Measurements from ENCODE around the gene SLC17A6. TPM values are rescaled to one million over a fixed set of nuclear protein-coding genes. Genes with fewer than 3 reads are reported as not detected.

Gene SLC17A6
- total and polyA plus RNA-seq, 4 experiments from 2014 or later = not detected

GRCh38 chr11:22389526-22390282 is 51.5 kb downstream of the SLC17A6 start:
- intact Hi-C loops (cut with micrococcal nuclease) = no loop called here
- no peak for DNase-seq
- no peaks in the 10 kb centered on the region for H3K36me3 Mint-ChIP-seq
- H3K9me3 Mint-ChIP-seq = no peaks in the 10 kb centered on the region
- CTCF ChIA-PET (ENCODE audit: partially characterized antibody) = no interaction called here
- Histone ChIP-seq H3K27ac (ENCODE audit: low read depth, low read length) (no peak overlapping the region), H3K4me1 (ENCODE audit: insufficient read depth, low read length) (no peaks in the 10 kb centered on the region), H3K9me3 (ENCODE audit: control insufficient read depth in 1 of 2, low read length in 2 of 2) (no peaks in the 10 kb centered on the region), H3K36me3 (ENCODE audit: insufficient read depth, low read length) (no peaks in the 10 kb centered on the region), H3K4me3 (ENCODE audit: low read length in 2 of 2) (no peak overlapping the region), H3K27me3 (ENCODE audit: insufficient read depth, low read length) (no peaks in the 10 kb centered on the region)
- POLR2A ChIA-PET (ENCODE audit: partially characterized antibody) = no interaction called here
- no peak overlapping the region for H3K4me3 Mint-ChIP-seq
- H3K4me1 Mint-ChIP-seq = no peaks in the 10 kb centered on the region
- no peak overlapping the region for H3K27ac Mint-ChIP-seq
- H3K27me3 Mint-ChIP-seq = peaks cover 0 to 3% of the 10 kb centered on the region in 2 donors

GRCh38 chr11:22390283-22390655 is 52.1 kb downstream of the SLC17A6 start:
- H3K9me3 ChIP-seq (ENCODE audit: control insufficient read depth in 1 of 2, low read length in 2 of 2) = no peaks in the 10 kb centered on the region
- Mint-ChIP-seq H3K36me3 (no peaks in the 10 kb centered on the region), H3K4me3 (no peak overlapping the region), H3K27me3 (peaks cover 0 to 3% of the 10 kb centered on the region in 2 donors), H3K4me1 (no peaks in the 10 kb centered on the region), H3K9me3 (no peaks in the 10 kb centered on the region), H3K27ac (no peak overlapping the region)
- intact Hi-C loops (cut with micrococcal nuclease) = no loop called here
- no peaks in the 10 kb centered on the region for H3K27me3 ChIP-seq (ENCODE audit: insufficient read depth, low read length)
- no peaks in the 10 kb centered on the region for H3K36me3 ChIP-seq (ENCODE audit: insufficient read depth, low read length)
- no peak overlapping the region for H3K27ac ChIP-seq (ENCODE audit: low read depth, low read length)
- H3K4me1 ChIP-seq (ENCODE audit: insufficient read depth, low read length) = no peaks in the 10 kb centered on the region
- no peak for DNase-seq
- ChIA-PET CTCF (ENCODE audit: partially characterized antibody) (no interaction called here), POLR2A (ENCODE audit: partially characterized antibody) (no interaction called here)
- no peak overlapping the region for H3K4me3 ChIP-seq (ENCODE audit: low read length in 2 of 2)

DNA sequence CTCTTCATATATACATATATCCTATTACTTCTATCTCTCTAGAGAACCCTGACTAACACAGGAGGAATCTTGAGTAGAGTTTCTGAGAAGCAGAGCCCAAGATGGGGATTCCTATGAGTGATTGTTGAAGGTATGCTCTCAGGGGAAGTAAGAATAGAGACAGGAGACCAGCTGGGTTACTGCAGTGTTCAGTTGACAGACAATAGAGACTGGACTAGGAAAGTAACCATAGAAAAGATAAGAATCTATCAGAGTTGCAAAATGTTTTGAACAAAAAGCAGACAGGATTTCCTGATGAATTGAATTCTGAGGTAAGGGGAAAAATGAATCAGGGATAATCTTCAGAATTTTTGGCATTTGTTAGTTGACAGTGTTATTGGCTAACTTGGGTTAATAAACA is 54.4 kb downstream of the SLC17A6 start:
- Histone ChIP-seq H3K27ac (ENCODE audit: low read depth, low read length) (no peak overlapping the region), H3K4me3 (ENCODE audit: low read length in 2 of 2) (no peak overlapping the region), H3K9me3 (ENCODE audit: control insufficient read depth in 1 of 2, low read length in 2 of 2) (no peaks in the 10 kb centered on the region), H3K4me1 (ENCODE audit: insufficient read depth, low read length) (no peaks in the 10 kb centered on the region), H3K27me3 (ENCODE audit: insufficient read depth, low read length) (no peaks in the 10 kb centered on the region), H3K36me3 (ENCODE audit: insufficient read depth, low read length) (no peaks in the 10 kb centered on the region)
- Mint-ChIP-seq H3K36me3 (no peaks in the 10 kb centered on the region), H3K4me3 (no peak overlapping the region), H3K27me3 (peaks cover 0 to 2% of the 10 kb centered on the region in 2 donors), H3K9me3 (no peaks in the 10 kb centered on the region), H3K4me1 (no peaks in the 10 kb centered on the region), H3K27ac (no peak overlapping the region)
- no peak for DNase-seq
- intact Hi-C loops (cut with micrococcal nuclease) = no loop called here
- CTCF ChIA-PET (ENCODE audit: partially characterized antibody) = no interaction called here
- POLR2A ChIA-PET (ENCODE audit: partially characterized antibody) = no interaction called here

GRCh38 chr11:22405377-22405776 is 67.2 kb downstream of the SLC17A6 start:
- no peak for DNase-seq
- no peak overlapping the region for H3K4me3 ChIP-seq (ENCODE audit: low read length in 2 of 2)
- Mint-ChIP-seq H3K27me3 (no peaks in the 10 kb centered on the region), H3K9me3 (no peaks in the 10 kb centered on the region), H3K4me1 (no peaks in the 10 kb centered on the region), H3K36me3 (no peaks in the 10 kb centered on the region), H3K27ac (no peak overlapping the region), H3K4me3 (no peak overlapping the region)
- H3K4me1 ChIP-seq (ENCODE audit: insufficient read depth, low read length) = no peaks in the 10 kb centered on the region
- intact Hi-C loops (cut with micrococcal nuclease) = no loop called here
- no peak overlapping the region for H3K27ac ChIP-seq (ENCODE audit: low read depth, low read length)
- POLR2A ChIA-PET (ENCODE audit: partially characterized antibody) = no interaction called here
- no peaks in the 10 kb centered on the region for H3K27me3 ChIP-seq (ENCODE audit: insufficient read depth, low read length)
- CTCF ChIA-PET (ENCODE audit: partially characterized antibody) = no interaction called here
- H3K9me3 ChIP-seq (ENCODE audit: control insufficient read depth in 1 of 2, low read length in 2 of 2) = no peaks in the 10 kb centered on the region
- no peaks in the 10 kb centered on the region for H3K36me3 ChIP-seq (ENCODE audit: insufficient read depth, low read length)

DNA sequence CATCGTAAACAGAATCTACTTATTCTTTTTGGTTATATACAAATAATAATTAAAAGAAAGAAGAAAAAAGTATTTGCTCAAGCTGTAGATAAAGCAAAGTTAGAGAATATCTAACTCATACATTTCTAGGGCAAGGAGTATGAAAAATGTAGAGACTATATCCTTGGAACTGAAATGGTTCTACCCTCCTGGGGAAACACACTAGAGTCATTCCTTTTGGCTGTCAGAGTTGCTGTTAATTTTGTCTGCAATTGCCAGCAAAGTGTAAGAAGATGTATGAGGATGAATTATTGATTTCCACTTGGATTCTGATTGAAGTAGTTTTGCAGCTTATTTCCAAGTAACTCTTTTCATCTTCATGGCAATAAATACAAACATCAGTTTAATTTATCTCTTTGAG is 69.1 kb downstream of the SLC17A6 start:
- Mint-ChIP-seq H3K4me3 (no peak overlapping the region), H3K9me3 (no peaks in the 10 kb centered on the region), H3K27me3 (no peaks in the 10 kb centered on the region), H3K4me1 (no peaks in the 10 kb centered on the region), H3K27ac (no peak overlapping the region), H3K36me3 (no peaks in the 10 kb centered on the region)
- POLR2A ChIA-PET (ENCODE audit: partially characterized antibody) = no interaction called here
- Histone ChIP-seq H3K27me3 (ENCODE audit: insufficient read depth, low read length) (no peaks in the 10 kb centered on the region), H3K9me3 (ENCODE audit: control insufficient read depth in 1 of 2, low read length in 2 of 2) (no peaks in the 10 kb centered on the region), H3K27ac (ENCODE audit: low read depth, low read length) (no peak overlapping the region), H3K4me3 (ENCODE audit: low read length in 2 of 2) (no peak overlapping the region), H3K4me1 (ENCODE audit: insufficient read depth, low read length) (no peaks in the 10 kb centered on the region), H3K36me3 (ENCODE audit: insufficient read depth, low read length) (no peaks in the 10 kb centered on the region)
- CTCF ChIA-PET (ENCODE audit: partially characterized antibody) = interaction anchor here (0.6 kb wide), 1 partner anchor 373 kb away, joined by 3 read pairs; no protein-coding TSS in a partner anchor
- no peak for DNase-seq
- intact Hi-C loops (cut with micrococcal nuclease) = no loop called here

GRCh38 chr11:22407921-22408320 is 69.7 kb downstream of the SLC17A6 start:
- no peak overlapping the region for H3K27ac Mint-ChIP-seq
- H3K36me3 ChIP-seq (ENCODE audit: insufficient read depth, low read length) = no peaks in the 10 kb centered on the region
- no peaks in the 10 kb centered on the region for H3K27me3 ChIP-seq (ENCODE audit: insufficient read depth, low read length)
- ChIA-PET POLR2A (ENCODE audit: partially characterized antibody) (no interaction called here), CTCF (ENCODE audit: partially characterized antibody) (interaction anchor here (0.7 kb wide), 1 partner anchor 13 kb away, joined by 4 read pairs; no protein-coding TSS in a partner anchor)
- H3K4me3 Mint-ChIP-seq = no peak overlapping the region
- no peaks in the 10 kb centered on the region for H3K36me3 Mint-ChIP-seq
- H3K4me1 ChIP-seq (ENCODE audit: insufficient read depth, low read length) = no peaks in the 10 kb centered on the region
- H3K27ac ChIP-seq (ENCODE audit: low read depth, low read length) = no peak overlapping the region
- no peak overlapping the region for H3K4me3 ChIP-seq (ENCODE audit: low read length in 2 of 2)
- intact Hi-C loops (cut with micrococcal nuclease) = no loop called here
- no peak for DNase-seq
- H3K9me3 Mint-ChIP-seq = no peaks in the 10 kb centered on the region
- no peaks in the 10 kb centered on the region for H3K4me1 Mint-ChIP-seq
- no peaks in the 10 kb centered on the region for H3K9me3 ChIP-seq (ENCODE audit: control insufficient read depth in 1 of 2, low read length in 2 of 2)
- no peaks in the 10 kb centered on the region for H3K27me3 Mint-ChIP-seq

- H3K4me3 Mint-ChIP-seq = no peak overlapping the region
- POLR2A ChIA-PET (ENCODE audit: partially characterized antibody) = no interaction called here
- intact Hi-C loops (cut with micrococcal nuclease) = no loop called here
Measured at GRCh38 chr11:22415476-22415875, 77.3 kb downstream of the SLC17A6 start.

More at GRCh38 chr11:22415476-22415875, 77.3 kb downstream of the SLC17A6 start:
- Mint-ChIP-seq H3K27me3 (peaks cover 0 to 2% of the 10 kb centered on the region in 2 donors), H3K4me1 (no peaks in the 10 kb centered on the region), H3K36me3 (no peaks in the 10 kb centered on the region), H3K27ac (no peak overlapping the region), H3K9me3 (peaks cover 0 to 3% (median 0%) of the 10 kb centered on the region in 8 donors)
- DNase-seq = no peak
- H3K4me1 ChIP-seq (ENCODE audit: insufficient read depth, low read length) = no peaks in the 10 kb centered on the region
- H3K27ac ChIP-seq (ENCODE audit: low read depth, low read length) = no peak overlapping the region
- no peak overlapping the region for H3K4me3 ChIP-seq (ENCODE audit: low read length in 2 of 2)
- no peaks in the 10 kb centered on the region for H3K27me3 ChIP-seq (ENCODE audit: insufficient read depth, low read length)
- H3K9me3 ChIP-seq (ENCODE audit: control insufficient read depth in 1 of 2, low read length in 2 of 2) = no peaks in the 10 kb centered on the region
- no peaks in the 10 kb centered on the region for H3K36me3 ChIP-seq (ENCODE audit: insufficient read depth, low read length)
- CTCF ChIA-PET (ENCODE audit: partially characterized antibody) = no interaction called here
